ENCODE results near the gene PTPRD.
"Not testable (repeated sequence)": the region's sequence is repeated elsewhere in the genome, so short reads cannot be mapped to it uniquely, and the experiment has no call there.

The PTPRD gene

DNA sequence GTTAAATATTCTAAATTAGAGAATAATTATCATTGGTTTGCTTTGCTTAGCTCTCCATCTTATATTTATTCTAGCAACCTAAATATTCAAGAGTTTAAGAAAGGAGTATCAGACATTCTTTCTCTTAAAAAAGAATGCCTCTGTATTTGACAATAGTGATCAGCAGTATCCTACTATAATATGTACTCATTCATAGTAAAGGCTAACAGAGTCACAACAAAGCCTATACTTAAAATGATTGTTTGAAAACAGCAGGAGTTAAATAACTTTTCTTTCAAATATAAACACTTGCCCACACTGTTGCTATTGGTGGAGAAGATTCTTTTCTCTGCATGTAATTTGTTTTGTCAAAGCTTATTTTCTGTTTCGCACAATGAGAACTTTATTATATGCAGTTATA, 178.4 kb downstream of the PTPRD start:
- DNase-seq (no peak), ATAC-seq (no peak)
- Mint-ChIP-seq H3K9me3 (no peaks in the 10 kb centered on the region), H3K4me3 (no peak overlapping the region), H3K4me1 (no peaks in the 10 kb centered on the region), H3K36me3 (ENCODE audit: low read depth) (no peaks in the 10 kb centered on the region), H3K27me3 (no peaks in the 10 kb centered on the region), H3K27ac (no peak overlapping the region)

DNA sequence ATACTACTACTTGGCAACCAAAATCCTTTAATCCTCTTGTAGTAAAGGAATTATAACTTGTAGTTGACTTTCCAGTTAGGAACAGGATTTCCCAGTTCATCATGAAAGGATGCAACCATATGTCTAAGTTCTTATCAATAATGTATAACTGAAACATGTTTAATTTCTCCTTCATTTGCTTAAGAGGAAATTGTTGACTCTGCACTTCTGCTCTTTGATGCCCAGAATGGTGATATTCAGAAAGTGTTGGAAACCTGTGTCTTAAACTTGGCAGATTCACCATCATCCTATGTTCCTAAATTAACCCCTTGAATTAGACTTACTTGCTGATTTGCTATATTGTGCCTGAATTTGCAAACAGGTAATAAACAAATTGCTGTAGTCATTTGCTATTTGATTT, 201.5 kb downstream of the PTPRD start:
- H3K27me3 Mint-ChIP-seq = no peaks in the 10 kb centered on the region
- DNase-seq = no peak
- H3K4me1 Mint-ChIP-seq = no peaks in the 10 kb centered on the region
- no peak for ATAC-seq
- peaks cover 36% of the 10 kb centered on the region for H3K9me3 Mint-ChIP-seq
- no peak overlapping the region for H3K4me3 Mint-ChIP-seq
- no peaks in the 10 kb centered on the region for H3K36me3 Mint-ChIP-seq (ENCODE audit: low read depth)
- H3K27ac Mint-ChIP-seq = no peak overlapping the region

DNA sequence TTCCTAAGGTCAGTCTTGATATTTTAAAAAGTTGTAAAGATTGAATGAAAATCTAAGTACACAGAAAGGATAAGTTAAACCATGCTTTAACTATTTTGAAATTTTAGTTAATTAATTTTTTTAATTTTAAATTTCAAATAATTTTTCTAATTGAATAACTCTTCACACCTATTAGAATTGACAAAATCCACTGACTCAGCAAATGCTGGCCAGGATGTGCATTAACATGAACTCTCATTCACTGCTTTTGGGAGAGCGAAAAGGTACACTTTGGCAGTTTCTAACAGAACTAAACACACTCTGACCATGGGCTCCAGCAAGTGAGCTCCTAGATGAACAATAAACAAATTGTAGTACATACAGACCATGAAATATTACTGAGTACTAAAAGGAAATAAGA, 209.5 kb downstream of the PTPRD start:
- Mint-ChIP-seq H3K27me3 (no peaks in the 10 kb centered on the region), H3K4me1 (no peaks in the 10 kb centered on the region), H3K36me3 (ENCODE audit: low read depth) (no peaks in the 10 kb centered on the region), H3K27ac (no peak overlapping the region), H3K4me3 (no peak overlapping the region), H3K9me3 (peaks cover 7% of the 10 kb centered on the region)
- DNase-seq = no peak
- ATAC-seq = no peak

DNA sequence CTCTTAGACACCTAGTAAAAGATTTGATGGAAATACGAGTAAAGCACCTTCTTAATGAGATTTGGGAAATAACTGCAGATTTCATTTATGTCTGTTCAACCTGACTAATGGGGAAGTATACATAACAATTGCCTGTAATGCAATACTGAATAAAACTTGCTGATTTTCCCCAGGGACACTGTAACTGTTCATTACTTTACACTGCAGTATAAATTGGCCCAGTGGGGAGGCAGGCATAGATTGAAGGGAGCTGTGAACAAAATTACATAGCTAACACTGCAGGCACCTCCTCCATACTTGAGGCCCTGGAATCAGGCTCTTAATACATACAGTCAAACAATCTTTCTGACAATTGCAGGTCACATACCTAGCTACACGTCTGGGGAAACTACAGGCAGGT, 216.2 kb downstream of the PTPRD start:
- H3K27me3 Mint-ChIP-seq = no peaks in the 10 kb centered on the region
- H3K36me3 Mint-ChIP-seq (ENCODE audit: low read depth) = no peaks in the 10 kb centered on the region
- DNase-seq (no peak), ATAC-seq (no peak)
- peaks cover 7% of the 10 kb centered on the region for H3K9me3 Mint-ChIP-seq
- H3K27ac Mint-ChIP-seq = no peak overlapping the region
- no peak overlapping the region for H3K4me3 Mint-ChIP-seq
- no peaks in the 10 kb centered on the region for H3K4me1 Mint-ChIP-seq

DNA sequence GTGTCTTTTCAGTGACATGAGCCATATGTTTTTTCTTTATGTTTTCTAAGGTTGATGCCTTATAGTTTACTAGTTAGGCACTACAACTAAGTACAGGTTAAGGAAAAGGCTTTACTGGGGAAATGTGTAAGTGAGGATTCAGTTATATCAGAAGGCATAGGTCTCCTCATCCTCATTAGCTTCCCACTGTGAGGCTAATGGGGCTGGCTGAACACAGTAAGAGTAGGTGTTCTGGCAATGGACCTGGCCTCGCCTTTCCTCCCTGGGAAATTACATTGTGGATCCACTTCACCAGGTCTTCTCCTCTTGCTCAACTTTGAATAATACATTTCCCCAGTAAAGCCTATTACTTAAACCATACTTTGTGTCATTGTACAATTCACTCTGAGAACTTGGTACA, 225.5 kb downstream of the PTPRD start:
- H3K27me3 Mint-ChIP-seq = no peaks in the 10 kb centered on the region
- H3K36me3 Mint-ChIP-seq (ENCODE audit: low read depth) = no peaks in the 10 kb centered on the region
- peaks cover 6% of the 10 kb centered on the region for H3K9me3 Mint-ChIP-seq
- DNase-seq = no peak
- no peak overlapping the region for H3K27ac Mint-ChIP-seq
- H3K4me3 Mint-ChIP-seq = no peak overlapping the region
- no peaks in the 10 kb centered on the region for H3K4me1 Mint-ChIP-seq
- no peak for ATAC-seq

DNA sequence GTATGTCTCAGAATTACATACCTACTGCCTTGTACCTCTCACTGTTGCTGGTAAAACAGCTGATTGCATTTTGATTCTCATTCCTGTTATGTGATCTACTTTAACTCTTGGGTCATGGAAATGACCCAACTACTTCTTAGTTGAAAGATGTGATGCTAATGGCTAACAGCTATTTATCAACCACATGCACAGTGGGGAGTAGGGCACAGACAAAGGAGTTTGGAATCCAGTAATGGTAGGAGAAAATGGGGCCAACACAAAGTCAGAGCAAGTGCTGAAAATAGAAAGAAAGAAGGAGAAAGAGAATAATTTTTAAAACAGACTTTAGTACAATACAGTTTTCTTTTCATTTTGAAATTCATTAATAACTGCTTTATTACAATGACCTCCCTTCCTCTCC, 241.0 kb downstream of the PTPRD start:
- H3K36me3 Mint-ChIP-seq (ENCODE audit: low read depth) = no peaks in the 10 kb centered on the region
- H3K9me3 Mint-ChIP-seq = no peaks in the 10 kb centered on the region
- H3K27me3 Mint-ChIP-seq = no peaks in the 10 kb centered on the region
- no peak overlapping the region for H3K4me3 Mint-ChIP-seq
- ATAC-seq (no peak), DNase-seq (no peak)
- no peaks in the 10 kb centered on the region for H3K4me1 Mint-ChIP-seq
- no peak overlapping the region for H3K27ac Mint-ChIP-seq

DNA sequence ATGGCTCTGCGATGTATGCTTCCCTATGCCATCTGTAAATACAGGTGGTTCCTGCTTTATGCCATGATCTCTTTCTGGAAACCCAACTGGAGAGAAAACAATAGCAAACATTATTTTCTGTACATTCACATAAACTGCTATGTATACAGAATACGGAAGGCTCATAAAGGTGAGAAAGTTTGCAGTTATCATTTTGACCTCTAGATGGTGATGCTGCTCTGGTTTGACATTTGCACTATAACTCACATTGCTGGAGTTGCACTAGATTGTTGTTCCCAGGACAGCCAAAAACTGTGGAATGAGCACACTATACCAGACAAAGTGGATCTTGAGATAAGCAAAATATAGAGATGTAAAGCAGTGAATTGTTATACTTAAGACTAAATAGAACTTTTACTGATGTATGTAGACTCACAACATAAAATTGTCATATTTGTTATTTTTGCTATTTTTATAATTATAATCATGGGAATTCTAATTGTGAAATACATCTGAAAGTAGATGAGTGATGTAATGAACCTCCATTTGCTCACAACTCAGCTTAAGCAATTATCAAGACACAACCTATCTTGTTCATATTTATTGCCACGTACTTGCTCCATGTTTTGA, 246.5 kb downstream of the PTPRD start:
- Mint-ChIP-seq H3K4me1 (no peaks in the 10 kb centered on the region), H3K36me3 (ENCODE audit: low read depth) (no peaks in the 10 kb centered on the region), H3K4me3 (no peak overlapping the region), H3K27me3 (no peaks in the 10 kb centered on the region), H3K9me3 (peaks cover 4% of the 10 kb centered on the region), H3K27ac (no peak overlapping the region)
- DNase-seq = no peak
- no peak for ATAC-seq

DNA sequence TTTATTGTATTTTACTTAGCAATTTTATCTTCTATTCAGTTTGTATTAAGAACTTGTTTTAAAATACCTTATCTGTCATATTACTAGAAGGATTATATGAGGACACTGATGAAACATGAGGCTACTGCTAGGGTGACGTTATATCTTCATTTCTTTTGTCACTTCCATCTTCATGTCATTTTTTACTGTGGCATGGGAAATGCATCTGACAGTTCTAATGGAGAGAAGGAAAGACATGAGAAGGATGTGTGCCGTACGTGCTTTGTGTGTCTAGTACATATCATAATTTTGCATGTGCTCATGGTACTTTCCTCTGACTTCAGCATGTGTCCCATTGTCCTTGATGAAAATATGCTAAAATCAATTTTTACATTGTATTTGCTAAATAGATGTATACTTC, 258.2 kb downstream of the PTPRD start:
- Mint-ChIP-seq H3K4me1 (no peaks in the 10 kb centered on the region), H3K27ac (no peak overlapping the region), H3K4me3 (no peak overlapping the region), H3K9me3 (no peaks in the 10 kb centered on the region), H3K27me3 (no peaks in the 10 kb centered on the region), H3K36me3 (ENCODE audit: low read depth) (no peaks in the 10 kb centered on the region)
- no peak for DNase-seq
- ATAC-seq = no peak

DNA sequence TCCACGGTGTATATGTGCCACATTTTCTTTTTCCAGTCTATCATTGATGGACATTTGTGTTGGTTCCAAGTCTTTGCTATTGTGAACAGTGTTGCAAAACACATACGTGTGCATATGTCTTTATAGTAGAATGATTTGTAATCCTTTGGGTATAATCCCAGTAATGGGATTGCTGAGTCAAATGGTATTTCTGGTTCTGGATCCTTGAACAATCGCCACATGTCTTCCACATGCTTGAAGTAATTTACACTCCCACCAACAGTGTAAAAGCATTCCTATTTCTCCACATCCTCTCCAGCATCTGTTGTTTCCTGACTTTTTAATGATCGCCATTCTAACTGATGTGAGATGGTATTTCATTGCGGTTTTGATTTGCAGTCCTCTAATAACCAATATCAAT, 267.2 kb downstream of the PTPRD start:
- H3K36me3 Mint-ChIP-seq (ENCODE audit: low read depth); ATAC-seq; H3K27ac Mint-ChIP-seq; DNase-seq; H3K4me3 Mint-ChIP-seq; H3K27me3 Mint-ChIP-seq; H3K4me1 Mint-ChIP-seq; H3K9me3 Mint-ChIP-seq: not testable (repeated sequence)

DNA sequence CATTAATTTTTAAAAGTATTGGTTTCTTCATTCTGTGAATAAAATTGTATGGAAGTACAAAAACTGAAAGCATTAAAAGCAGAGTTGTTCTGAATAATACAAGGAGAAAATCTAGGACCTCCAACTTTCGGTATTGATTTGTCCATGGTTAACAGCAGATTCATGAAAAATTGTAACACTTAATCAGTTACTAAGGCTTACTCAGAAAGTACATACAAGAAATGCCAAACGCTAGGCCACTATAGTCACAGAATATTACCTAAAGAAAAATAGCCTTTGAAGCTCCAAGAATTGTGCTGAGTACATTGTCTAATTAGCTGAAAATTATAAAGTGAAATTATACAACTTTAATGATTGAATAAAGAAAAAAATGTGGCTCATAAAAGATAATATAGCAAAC, 271.7 kb downstream of the PTPRD start:
- DNase-seq = no peak
- Mint-ChIP-seq H3K36me3 (ENCODE audit: low read depth) (no peaks in the 10 kb centered on the region), H3K27me3 (no peaks in the 10 kb centered on the region), H3K9me3 (peaks cover 9% of the 10 kb centered on the region), H3K4me1 (no peaks in the 10 kb centered on the region), H3K27ac (no peak overlapping the region), H3K4me3 (no peak overlapping the region)
- no peak for ATAC-seq

DNA sequence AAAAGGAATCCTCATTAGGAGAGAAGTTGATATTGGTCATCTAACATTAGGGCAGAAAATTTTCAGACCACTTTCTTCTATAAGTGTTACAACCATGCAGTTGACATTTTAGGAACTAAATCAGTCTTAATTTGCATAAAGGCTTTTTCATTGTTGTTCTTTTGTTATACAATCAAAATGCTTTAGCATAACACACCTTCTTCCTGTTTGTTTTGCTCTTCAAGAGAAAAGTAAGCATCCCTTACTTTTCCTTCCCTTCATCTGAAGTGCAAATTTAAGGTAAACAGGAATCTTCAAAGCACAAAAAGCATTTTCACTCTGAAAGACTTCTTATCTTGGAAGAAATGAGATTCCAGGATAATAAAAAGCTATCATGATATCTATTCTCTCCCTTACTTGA, 273.6 kb downstream of the PTPRD start:
- no peak overlapping the region for H3K27ac Mint-ChIP-seq
- no peak for DNase-seq
- no peaks in the 10 kb centered on the region for H3K4me1 Mint-ChIP-seq
- H3K27me3 Mint-ChIP-seq = no peaks in the 10 kb centered on the region
- H3K9me3 Mint-ChIP-seq = peaks cover 14% of the 10 kb centered on the region
- H3K36me3 Mint-ChIP-seq (ENCODE audit: low read depth) = no peaks in the 10 kb centered on the region
- no peak overlapping the region for H3K4me3 Mint-ChIP-seq
- ATAC-seq = no peak

DNA sequence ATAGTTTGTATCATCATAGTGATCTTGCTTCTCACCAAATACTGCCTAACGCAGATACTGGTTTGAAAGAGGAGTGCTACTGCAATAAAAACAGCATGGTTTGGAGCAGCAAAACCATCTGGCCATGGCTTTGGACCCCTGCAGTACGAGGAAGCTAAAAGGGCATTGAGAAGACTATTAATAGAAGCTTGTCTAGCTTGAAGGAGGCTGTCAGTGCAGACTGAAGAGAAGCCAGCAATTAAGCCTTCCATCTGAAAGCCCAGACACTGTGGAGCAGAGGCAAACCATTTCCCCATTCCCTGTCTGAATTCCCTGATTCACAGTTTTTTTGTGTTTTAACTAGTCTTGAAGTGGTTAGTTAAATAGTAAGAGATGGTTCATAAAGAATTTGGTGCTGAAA, 281.6 kb downstream of the PTPRD start:
- no peaks in the 10 kb centered on the region for H3K27me3 Mint-ChIP-seq
- H3K9me3 Mint-ChIP-seq = peaks cover 5% of the 10 kb centered on the region
- H3K27ac Mint-ChIP-seq = no peak overlapping the region
- no peak overlapping the region for H3K4me3 Mint-ChIP-seq
- H3K4me1 Mint-ChIP-seq = no peaks in the 10 kb centered on the region
- no peaks in the 10 kb centered on the region for H3K36me3 Mint-ChIP-seq (ENCODE audit: low read depth)
- ATAC-seq (no peak), DNase-seq (no peak)

DNA sequence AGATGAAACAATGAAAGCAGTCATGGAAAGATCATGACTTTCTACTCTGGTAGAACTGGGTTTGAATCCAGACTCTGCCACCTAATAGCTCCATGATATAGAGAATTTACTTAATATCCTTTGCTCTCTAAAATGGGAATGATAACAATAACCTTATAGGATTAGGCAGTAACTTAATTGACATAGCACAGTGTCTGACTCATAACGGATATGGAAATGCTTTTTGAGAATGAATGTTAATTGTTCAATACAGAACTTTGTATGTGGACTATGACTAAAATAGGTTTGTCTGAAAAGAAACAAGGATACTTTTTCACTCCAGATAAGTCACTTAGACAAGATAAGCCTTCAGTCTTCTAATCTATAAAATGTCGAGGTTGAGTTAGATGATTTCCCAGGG, 330.7 kb downstream of the PTPRD start:
- ATAC-seq (no peak), DNase-seq (no peak)
- Mint-ChIP-seq H3K4me3 (no peak overlapping the region), H3K36me3 (ENCODE audit: low read depth) (no peaks in the 10 kb centered on the region), H3K9me3 (peaks cover 8% of the 10 kb centered on the region), H3K4me1 (no peaks in the 10 kb centered on the region), H3K27ac (no peak overlapping the region), H3K27me3 (no peaks in the 10 kb centered on the region)

DNA sequence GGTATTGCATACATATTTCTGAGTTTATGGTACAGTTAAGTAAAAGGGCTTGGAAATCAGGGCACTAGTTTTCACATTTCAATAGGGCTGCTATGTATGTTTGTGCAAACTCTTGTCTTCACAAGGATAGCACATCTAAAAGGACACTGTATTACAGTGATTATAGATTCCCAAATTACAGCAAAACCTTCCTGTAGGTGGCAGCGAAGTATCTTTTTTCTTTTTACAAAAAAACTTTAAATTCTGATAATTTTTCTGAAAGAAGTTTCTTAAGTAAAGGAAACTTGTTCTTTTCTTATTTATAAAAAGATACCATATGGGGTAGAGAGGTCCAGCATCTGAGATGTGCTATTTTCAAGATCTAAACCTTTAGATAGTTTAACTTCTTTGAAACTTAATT, 337.8 kb downstream of the PTPRD start:
- no peak overlapping the region for H3K27ac Mint-ChIP-seq
- H3K27me3 Mint-ChIP-seq = no peaks in the 10 kb centered on the region
- H3K4me1 Mint-ChIP-seq = no peaks in the 10 kb centered on the region
- H3K36me3 Mint-ChIP-seq (ENCODE audit: low read depth) = no peaks in the 10 kb centered on the region
- ATAC-seq (no peak), DNase-seq (no peak)
- H3K4me3 Mint-ChIP-seq = no peak overlapping the region
- H3K9me3 Mint-ChIP-seq = peaks cover 8% of the 10 kb centered on the region

DNA sequence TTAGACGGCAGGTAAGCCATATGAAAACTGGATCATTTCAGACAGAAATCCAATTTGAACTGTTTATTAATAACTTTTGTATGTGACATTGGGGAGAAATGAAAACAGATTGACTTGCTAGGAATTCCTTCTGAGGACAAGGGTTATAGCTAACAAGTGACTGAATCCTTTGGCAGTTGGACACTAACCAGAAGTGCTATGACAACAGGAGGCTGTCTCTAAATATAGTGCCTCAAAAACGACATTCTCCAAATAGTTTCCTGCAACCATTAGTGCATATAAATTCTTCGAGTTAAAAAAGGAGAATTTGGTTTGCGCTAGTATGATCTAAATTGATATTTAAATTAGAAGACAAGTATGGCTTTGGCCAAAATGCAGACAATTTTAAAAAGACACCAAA, 338.6 kb downstream of the PTPRD start:
- no peak for DNase-seq
- no peaks in the 10 kb centered on the region for H3K4me1 Mint-ChIP-seq
- peaks cover 8% of the 10 kb centered on the region for H3K9me3 Mint-ChIP-seq
- no peak overlapping the region for H3K4me3 Mint-ChIP-seq
- ATAC-seq = no peak
- H3K36me3 Mint-ChIP-seq (ENCODE audit: low read depth) = no peaks in the 10 kb centered on the region
- no peaks in the 10 kb centered on the region for H3K27me3 Mint-ChIP-seq
- H3K27ac Mint-ChIP-seq = no peak overlapping the region

DNA sequence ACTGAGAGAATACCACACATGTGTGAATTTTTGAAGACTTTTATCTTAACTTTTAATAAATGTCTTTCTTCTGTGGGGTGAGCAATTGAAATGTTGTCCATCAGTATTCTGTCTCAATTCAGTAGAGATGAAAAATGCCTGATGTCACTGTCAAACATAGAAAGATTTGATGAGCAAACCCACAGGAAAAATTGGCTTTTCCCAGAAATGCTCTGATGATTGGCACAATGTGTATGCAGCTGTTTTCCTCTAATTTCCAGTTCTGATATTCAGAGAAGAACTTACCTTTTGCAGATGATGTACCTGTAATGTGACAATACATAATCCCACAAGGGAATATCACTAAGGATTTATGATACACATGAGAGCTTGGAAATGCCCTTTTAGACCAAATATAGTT, 340.0 kb downstream of the PTPRD start:
- H3K4me3 Mint-ChIP-seq = no peak overlapping the region
- DNase-seq (no peak), ATAC-seq (no peak)
- peaks cover 4% of the 10 kb centered on the region for H3K9me3 Mint-ChIP-seq
- no peaks in the 10 kb centered on the region for H3K36me3 Mint-ChIP-seq (ENCODE audit: low read depth)
- no peaks in the 10 kb centered on the region for H3K4me1 Mint-ChIP-seq
- H3K27me3 Mint-ChIP-seq = no peaks in the 10 kb centered on the region
- H3K27ac Mint-ChIP-seq = no peak overlapping the region

Data from activated naive CD8-positive, alpha-beta T cell treated with anti-CD3 and anti-CD28 coated beads, Interleukin-2, amount 50 U/mL, for 24 hours (primary cell).